GM12865 (cell line): ENCODE data around the gene CARMIL1.

ENCODE experiments used
- DNase-seq: peaks from one replicate; pipeline ENCODE4 v3.0.0; 2010; ENCODE audit warnings: low read depth
- H3K4me3 ChIP-seq: 2 replicates; pipeline ENCODE4 v1.5.1; 2011; ENCODE audit warnings: mild to moderate bottlenecking, low read depth, low read length, control low read depth
- TF ChIP-seq, protein P1 (sequence below): IDR thresholded peaks from 2 replicates; pipeline ENCODE4 v1.5.1; 2011; ENCODE audit warnings: low read length, control low read depth, low read depth, inconsistent platforms; ENCODE audit not compliant: insufficient read depth; ENCODE audit errors: missing control alignments

The CARMIL1 gene

DNA sequence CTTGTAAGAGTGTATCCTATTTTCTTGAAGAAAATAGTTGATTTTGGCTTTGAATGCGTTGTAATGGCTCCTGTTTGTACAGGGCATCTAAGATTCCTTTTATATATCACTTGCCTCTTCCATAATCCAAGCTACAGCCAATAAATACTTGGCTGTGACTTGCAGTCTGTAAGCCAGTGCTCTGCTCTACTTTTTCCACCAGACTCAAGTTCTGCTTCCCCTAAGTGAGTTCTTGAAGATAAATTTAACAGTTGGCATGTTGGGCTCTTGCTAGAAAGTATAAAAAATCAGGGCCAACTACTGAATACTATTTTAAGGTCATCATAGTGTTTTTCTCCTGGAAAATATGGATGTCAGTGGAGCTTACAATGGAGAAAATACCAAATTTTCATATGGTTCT, 336.3 kb downstream of the CARMIL1 start:
- H3K4me3 ChIP-seq = no peak overlapping the region
- TF ChIP-seq, protein P1, sequence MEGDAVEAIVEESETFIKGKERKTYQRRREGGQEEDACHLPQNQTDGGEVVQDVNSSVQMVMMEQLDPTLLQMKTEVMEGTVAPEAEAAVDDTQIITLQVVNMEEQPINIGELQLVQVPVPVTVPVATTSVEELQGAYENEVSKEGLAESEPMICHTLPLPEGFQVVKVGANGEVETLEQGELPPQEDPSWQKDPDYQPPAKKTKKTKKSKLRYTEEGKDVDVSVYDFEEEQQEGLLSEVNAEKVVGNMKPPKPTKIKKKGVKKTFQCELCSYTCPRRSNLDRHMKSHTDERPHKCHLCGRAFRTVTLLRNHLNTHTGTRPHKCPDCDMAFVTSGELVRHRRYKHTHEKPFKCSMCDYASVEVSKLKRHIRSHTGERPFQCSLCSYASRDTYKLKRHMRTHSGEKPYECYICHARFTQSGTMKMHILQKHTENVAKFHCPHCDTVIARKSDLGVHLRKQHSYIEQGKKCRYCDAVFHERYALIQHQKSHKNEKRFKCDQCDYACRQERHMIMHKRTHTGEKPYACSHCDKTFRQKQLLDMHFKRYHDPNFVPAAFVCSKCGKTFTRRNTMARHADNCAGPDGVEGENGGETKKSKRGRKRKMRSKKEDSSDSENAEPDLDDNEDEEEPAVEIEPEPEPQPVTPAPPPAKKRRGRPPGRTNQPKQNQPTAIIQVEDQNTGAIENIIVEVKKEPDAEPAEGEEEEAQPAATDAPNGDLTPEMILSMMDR = no peak
- DNase-seq = no peak

DNA sequence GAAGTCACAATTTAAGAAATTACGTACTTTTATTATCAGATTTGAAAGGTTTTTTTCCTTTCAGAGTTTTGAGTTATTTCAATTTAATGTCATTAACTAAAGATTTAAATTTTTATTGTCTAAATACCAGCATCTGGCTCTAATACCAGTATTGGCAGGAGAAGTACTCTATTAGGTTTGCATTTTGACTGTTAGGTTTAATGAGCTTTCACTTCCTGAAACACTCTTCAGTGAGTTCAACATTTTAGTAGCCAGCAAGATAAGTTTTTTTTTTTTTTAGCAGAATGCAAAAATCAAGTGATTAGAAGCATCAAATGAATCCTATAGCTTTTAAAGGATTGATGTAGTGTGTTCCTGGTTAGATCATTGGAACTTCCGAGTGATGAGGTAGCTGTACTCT, 338.8 kb downstream of the CARMIL1 start:
- TF ChIP-seq, protein P1 = no peak
- H3K4me3 ChIP-seq = no peak overlapping the region
- no peak for DNase-seq

DNA sequence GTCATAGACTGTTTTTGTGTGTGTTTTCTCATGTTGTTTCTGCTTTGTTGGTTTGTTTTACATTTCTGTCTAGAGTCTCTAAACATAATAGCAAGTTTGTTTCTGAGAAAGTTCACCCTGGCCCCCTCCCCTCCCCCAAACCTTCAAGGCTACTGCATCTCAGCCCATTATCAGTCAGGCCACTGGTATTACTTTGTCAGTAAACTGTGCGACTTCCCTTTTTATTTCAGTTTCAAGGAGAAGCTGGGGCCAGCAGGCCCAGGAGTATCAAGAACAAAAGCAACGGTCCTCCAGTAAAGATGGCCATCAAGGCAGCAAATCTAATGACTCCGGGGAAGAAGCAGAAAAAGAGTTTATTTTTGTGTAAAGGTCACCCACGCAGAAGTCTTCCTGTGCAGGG, 340.0 kb downstream of the CARMIL1 start:
- H3K4me3 ChIP-seq = no peak overlapping the region
- TF ChIP-seq, protein P1 = no peak
- DNase-seq = no peak

DNA sequence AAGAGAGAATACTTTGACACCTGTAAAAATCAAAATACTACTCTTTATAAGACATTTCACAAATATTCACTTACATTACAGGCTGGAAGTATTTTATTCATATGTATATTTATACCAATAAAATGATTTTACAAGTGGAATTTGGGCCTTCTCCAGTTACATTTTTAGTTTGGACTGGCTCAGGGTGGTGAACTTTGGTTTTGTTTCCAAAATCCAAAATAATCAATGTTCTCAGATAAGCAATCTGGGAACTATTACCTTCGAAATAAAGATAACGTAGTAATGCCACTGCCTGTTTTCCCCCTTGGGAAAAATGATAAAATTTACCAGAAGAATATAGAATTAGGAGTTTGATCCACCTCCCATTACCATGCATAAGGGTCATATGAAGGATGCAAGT, 341.2 kb downstream of the CARMIL1 start:
- DNase-seq = no peak
- H3K4me3 ChIP-seq = no peak overlapping the region
- TF ChIP-seq, protein P1 = no peak

DNA sequence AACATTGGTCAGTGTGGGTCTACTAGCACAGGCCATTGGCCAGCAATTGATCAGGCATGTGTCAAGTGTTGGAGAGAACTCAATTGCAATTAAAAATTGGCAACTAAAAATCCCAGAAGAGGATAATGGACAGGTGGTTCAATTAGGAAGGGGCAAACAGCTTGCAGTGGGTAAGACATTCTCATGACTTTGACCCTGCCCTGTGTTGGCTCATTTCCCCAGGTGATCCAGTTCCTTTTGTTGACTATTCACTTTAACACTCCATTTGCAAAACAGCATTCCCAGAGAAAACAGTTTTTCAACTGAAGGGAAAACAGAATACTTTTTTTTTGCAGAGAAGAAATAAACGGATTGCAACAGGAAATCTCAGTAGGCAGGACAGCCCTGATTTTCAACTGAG, 343.9 kb downstream of the CARMIL1 start:
- DNase-seq = no peak
- TF ChIP-seq, protein P1 = no peak
- no peak overlapping the region for H3K4me3 ChIP-seq

DNA sequence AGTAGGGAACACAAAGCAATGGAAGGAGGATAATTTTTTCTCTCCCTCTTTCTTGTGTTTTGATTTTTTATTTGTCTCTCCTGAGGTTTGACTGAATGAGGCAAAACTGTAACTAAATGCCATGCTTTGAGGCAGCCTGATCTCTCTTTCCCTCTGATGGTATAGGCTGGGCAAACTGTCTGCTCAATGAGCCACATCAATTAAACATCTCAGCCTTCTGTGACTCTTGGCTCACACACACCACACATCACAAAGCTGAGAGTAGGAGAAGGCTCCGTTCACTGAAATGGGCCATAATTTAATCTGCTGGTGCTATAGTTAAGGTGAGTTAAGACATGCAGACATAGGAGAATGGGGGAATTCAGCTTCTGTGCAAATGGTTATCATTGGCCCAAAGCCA, 344.7 kb downstream of the CARMIL1 start:
- no peak overlapping the region for H3K4me3 ChIP-seq
- TF ChIP-seq, protein P1 = no peak
- DNase-seq = no peak

DNA sequence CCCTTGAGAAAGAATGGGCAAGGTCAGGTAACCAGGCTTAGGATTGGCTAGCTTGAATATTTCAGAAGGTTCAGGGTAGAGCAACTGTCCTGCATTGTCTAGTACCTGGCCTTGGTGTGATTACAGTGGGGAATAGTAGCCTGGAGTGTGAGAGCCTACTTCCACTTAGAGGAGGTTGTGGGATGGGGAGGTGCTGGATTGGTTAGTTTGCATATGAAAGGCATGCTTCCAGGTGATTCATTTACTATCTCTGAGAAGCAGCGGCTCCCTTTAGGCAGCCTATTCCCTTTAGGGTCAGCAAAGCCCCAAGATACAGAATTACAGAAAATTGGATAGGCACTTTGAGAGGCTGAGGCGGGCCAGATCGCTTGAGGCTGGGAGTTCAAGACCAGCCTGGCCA, 347.8 kb downstream of the CARMIL1 start:
- DNase-seq = no peak
- TF ChIP-seq, protein P1 = no peak
- no peak overlapping the region for H3K4me3 ChIP-seq
